SK-N-SH (cell line): ENCODE results near the gene U2AF1L4. TPM values are rescaled to one million over a fixed set of nuclear protein-coding genes. Genes with fewer than 3 reads are reported as not detected.

ENCODE experiments used
- CTCF ChIA-PET: fragments of 300-600, 350-600 bp; formaldehyde crosslinking; extraction: SDS; loops from one replicate; lab custom pipeline; 2021; lab: Yijun Ruan, JAX
- POLR2A ChIA-PET: fragments of 350-600 bp; sonication (Branson Sonifier 250); formaldehyde crosslinking; extraction: SDS; loops from one replicate; lab custom pipeline; 2020; ENCODE audit warnings: antibody characterized with exemption, inconsistent platforms; lab: Yijun Ruan, JAX
- DNase-seq: peaks from one replicate; pipeline ENCODE4 v3.0.0; 2012
- H2AFZ ChIP-seq: fragments of 200-600 bp; sonication (generic); 2 replicates; pipeline ENCODE4 v1.8.1; 2016; ENCODE audit warnings: antibody characterized with exemption, mild to moderate bottlenecking, low read depth
- H3F3A ChIP-seq: fragments of 200-600 bp; sonication (generic); replicated peaks from 2 replicates; pipeline ENCODE3; 2016; ENCODE audit warnings: antibody characterized with exemption, mild to moderate bottlenecking; ENCODE audit not compliant: insufficient read depth
- H3K27ac ChIP-seq, 2 experiments: fragments of 200-500 bp in 1 of 2; fragments of 200-600 bp in 1 of 2; sonication (Bioruptor generic) in 1 of 2; sonication (generic), shearing (Covaris generic) in 1 of 2; 2 replicates each; pipeline versions ENCODE4 v1.5.1 to v1.6.1; 2014 to 2016; ENCODE audit warnings: low read depth in 2 of 2, inconsistent platforms in 1 of 2, low read length in 1 of 2, mild to moderate bottlenecking in 1 of 2, mixed read lengths in 1 of 2
- H3K27me3 ChIP-seq: fragments of 200-600 bp; sonication (generic), shearing (Covaris generic); 2 replicates; pipeline ENCODE4 v1.6.1; 2016; ENCODE audit warnings: mixed run types; ENCODE audit not compliant: insufficient read depth
- H3K36me3 ChIP-seq, 2 experiments: fragments of 200-500 bp in 1 of 2; fragments of 200-600 bp in 1 of 2; sonication (Bioruptor generic) in 1 of 2; sonication (generic) in 1 of 2; replicated peaks in 1 of 2; 2 replicates each; pipeline versions ENCODE3 to v1.5.1; 2014 to 2016; ENCODE audit warnings: low read length in 1 of 2, mild to moderate bottlenecking in 1 of 2; ENCODE audit not compliant: insufficient read depth in 2 of 2, control insufficient read depth in 1 of 2
- H3K4me1 ChIP-seq, 2 experiments: fragments of 200-500 bp in 1 of 2; fragments of 200-600 bp in 1 of 2; sonication (Bioruptor generic) in 1 of 2; sonication (generic), shearing (Covaris generic) in 1 of 2; 2 replicates each; pipeline versions ENCODE4 v1.5.1 to v1.6.1; 2014 to 2016; ENCODE audit warnings: low read depth in 1 of 2, low read length in 1 of 2, mixed run types in 1 of 2; ENCODE audit not compliant: insufficient read depth in 2 of 2, control insufficient read depth in 1 of 2
- H3K4me2 ChIP-seq: fragments of 200-600 bp; sonication (generic), shearing (Covaris generic); 2 replicates; pipeline ENCODE4 v1.6.1; 2017; ENCODE audit warnings: mixed run types
- H3K4me3 ChIP-seq, 2 experiments: fragments of 200-500 bp in 1 of 2; fragments of 200-600 bp in 1 of 2; sonication (Bioruptor generic) in 1 of 2; sonication (generic), shearing (Covaris generic) in 1 of 2; 2 replicates each; pipeline versions ENCODE4 v1.5.1 to v1.8.1; 2014 to 2016; ENCODE audit warnings: low read depth in 2 of 2, inconsistent platforms in 1 of 2, low read length in 1 of 2, mild to moderate bottlenecking in 1 of 2, mixed read lengths in 1 of 2, moderate library complexity in 1 of 2
- H3K79me2 ChIP-seq: fragments of 200-600 bp; sonication (generic); 2 replicates; pipeline ENCODE4 v1.8.1; 2017; ENCODE audit warnings: mild to moderate bottlenecking; ENCODE audit not compliant: insufficient read depth
- H3K9ac ChIP-seq: fragments of 200-600 bp; sonication (generic); 2 replicates; pipeline ENCODE4 v1.6.1; 2017; ENCODE audit warnings: mixed run types
- H3K9me2 ChIP-seq: fragments of 200-600 bp; sonication (generic); 2 replicates; pipeline ENCODE4 v1.6.1; 2017; ENCODE audit warnings: mixed run types
- H3K9me3 ChIP-seq: fragments of 200-600 bp; sonication (generic); 2 replicates; pipeline ENCODE4 v1.6.1; 2017; ENCODE audit warnings: mixed run types, mild to moderate bottlenecking, moderate library complexity
- H4K20me1 ChIP-seq: fragments of 200-600 bp; sonication (generic); 2 replicates; pipeline ENCODE4 v1.6.1; 2017; ENCODE audit warnings: mild to moderate bottlenecking, mixed run types; ENCODE audit not compliant: insufficient read depth
- CHD2 ChIP-seq: fragments of 150-350 bp; IDR thresholded peaks from 2 replicates; pipeline ENCODE4 v1.6.1; 2018; ENCODE audit warnings: low read length; ENCODE audit not compliant: partially characterized antibody
- ELF1 ChIP-seq: IDR thresholded peaks from 2 replicates; pipeline ENCODE4 v1.4.0; 2012
- EP300 ChIP-seq, 2 experiments: IDR thresholded peaks; 2 replicates each; pipeline versions ENCODE4 v1.4.0 to v1.6.1; 2012; ENCODE audit warnings: borderline replicate concordance in 1 of 2, low read depth in 1 of 2, low read length in 1 of 2
- FOSL2 ChIP-seq: IDR thresholded peaks from 2 replicates; pipeline ENCODE4 v1.4.0; 2012; ENCODE audit warnings: low read depth, mild to moderate bottlenecking, moderate library complexity, borderline replicate concordance
- FOXJ3 ChIP-seq: sonication (generic); formaldehyde crosslinking; IDR thresholded peaks from 2 replicates; pipeline ENCODE4 v1.5.1; 2020; ENCODE audit warnings: mild to moderate bottlenecking, missing genetic modification reagents
- FOXM1 ChIP-seq: IDR thresholded peaks from 2 replicates; pipeline ENCODE4 v1.4.0; 2012; ENCODE audit warnings: low read depth, mild to moderate bottlenecking
- GABPA ChIP-seq: IDR thresholded peaks from 2 replicates; pipeline ENCODE4 v1.4.0; 2012; ENCODE audit warnings: low read depth, mild to moderate bottlenecking
- GATA2 ChIP-seq: sonication (generic); formaldehyde crosslinking; IDR thresholded peaks from 2 replicates; pipeline ENCODE4 v1.5.0; 2020; ENCODE audit warnings: mild to moderate bottlenecking, missing genetic modification reagents
- JUND ChIP-seq: IDR thresholded peaks from 2 replicates; pipeline ENCODE4 v1.4.0; 2012
- MEF2A ChIP-seq: IDR thresholded peaks from 2 replicates; pipeline ENCODE4 v1.4.0; 2012; ENCODE audit warnings: low read depth, borderline replicate concordance
- MXI1 ChIP-seq: IDR thresholded peaks from 2 replicates; pipeline ENCODE4 v1.6.1; 2012; ENCODE audit warnings: mild to moderate bottlenecking, low read depth, low read length, improper control_type of control experiment
- NFIC ChIP-seq: IDR thresholded peaks from 2 replicates; pipeline ENCODE4 v1.4.0; 2012; ENCODE audit warnings: borderline replicate concordance
- RAD21 ChIP-seq: IDR thresholded peaks from 2 replicates; pipeline ENCODE4 v1.6.1; 2012; ENCODE audit warnings: mild to moderate bottlenecking, low read length
- RCOR1 ChIP-seq: fragments of 150-350 bp; IDR thresholded peaks from 2 replicates; pipeline ENCODE4 v1.6.1; 2017; ENCODE audit warnings: antibody characterized with exemption, low read length
- RFX5 ChIP-seq: IDR thresholded peaks from 2 replicates; pipeline ENCODE4 v1.6.1; 2012; ENCODE audit warnings: mild to moderate bottlenecking, improper control_type of control experiment, low read length
- SIN3A ChIP-seq: IDR thresholded peaks from 2 replicates; pipeline ENCODE4 v1.6.1; 2012; ENCODE audit warnings: low read depth, mild to moderate bottlenecking, low read length, moderate library complexity, borderline replicate concordance
- SMC3 ChIP-seq: IDR thresholded peaks from 2 replicates; pipeline ENCODE4 v1.6.1; 2012; ENCODE audit warnings: low read depth, low read length, improper control_type of control experiment
- TAF1 ChIP-seq: IDR thresholded peaks from 2 replicates; pipeline ENCODE4 v1.6.1; 2012; ENCODE audit warnings: low read depth, mild to moderate bottlenecking, low read length, moderate library complexity, borderline replicate concordance
- TCF12 ChIP-seq: IDR thresholded peaks from 2 replicates; pipeline ENCODE4 v1.4.0; 2012
- TEAD4 ChIP-seq: IDR thresholded peaks from 2 replicates; pipeline ENCODE4 v1.4.0; 2012; ENCODE audit warnings: mild to moderate bottlenecking, borderline replicate concordance; ENCODE audit not compliant: insufficient read depth
- YY1 ChIP-seq: IDR thresholded peaks from 2 replicates; pipeline ENCODE4 v1.4.0; 2012; ENCODE audit warnings: low read depth, mild to moderate bottlenecking
- WGBS: methylation state at CpG from one replicate; pipeline ENCODE4 v1.1.6; 2017; ENCODE audit warnings: low lambda C conversion rate; 5-methylcytosine and 5-hydroxymethylcytosine counted together
- polyA plus RNA-seq, 3 experiments: library from polyadenylated mRNA; depleted of rRNA; stranded (reverse); fragments of >200 nt; gene quantifications; 2 replicates each; pipeline ENCODE4 v1.2.3, GENCODE V29; 2012
- TF ChIP-seq, protein P1 (sequence below): IDR thresholded peaks from 2 replicates; pipeline ENCODE4 v1.4.0; 2012; ENCODE audit warnings: low read depth
- TF ChIP-seq, protein P2 (sequence below): fragments of 150-350 bp; IDR thresholded peaks from 2 replicates; pipeline ENCODE4 v1.6.1; 2017; ENCODE audit warnings: antibody characterized with exemption, low read length, low read depth, borderline replicate concordance
- TF ChIP-seq, protein P3 (sequence below): fragments of 200-600 bp; sonication (generic); IDR thresholded peaks from 2 replicates; pipeline ENCODE4 v1.6.1; 2017; ENCODE audit warnings: antibody characterized with exemption, mild to moderate bottlenecking, moderate library complexity
- TF ChIP-seq, protein P4 (sequence below): IDR thresholded peaks from 2 replicates; pipeline ENCODE4 v1.4.0; 2012; ENCODE audit warnings: low read depth, borderline replicate concordance

The U2AF1L4 gene
- polyA plus RNA-seq, 1 of the 3 experiments (the other 2 are of a cell fraction) = 25.9 TPM

DNA sequence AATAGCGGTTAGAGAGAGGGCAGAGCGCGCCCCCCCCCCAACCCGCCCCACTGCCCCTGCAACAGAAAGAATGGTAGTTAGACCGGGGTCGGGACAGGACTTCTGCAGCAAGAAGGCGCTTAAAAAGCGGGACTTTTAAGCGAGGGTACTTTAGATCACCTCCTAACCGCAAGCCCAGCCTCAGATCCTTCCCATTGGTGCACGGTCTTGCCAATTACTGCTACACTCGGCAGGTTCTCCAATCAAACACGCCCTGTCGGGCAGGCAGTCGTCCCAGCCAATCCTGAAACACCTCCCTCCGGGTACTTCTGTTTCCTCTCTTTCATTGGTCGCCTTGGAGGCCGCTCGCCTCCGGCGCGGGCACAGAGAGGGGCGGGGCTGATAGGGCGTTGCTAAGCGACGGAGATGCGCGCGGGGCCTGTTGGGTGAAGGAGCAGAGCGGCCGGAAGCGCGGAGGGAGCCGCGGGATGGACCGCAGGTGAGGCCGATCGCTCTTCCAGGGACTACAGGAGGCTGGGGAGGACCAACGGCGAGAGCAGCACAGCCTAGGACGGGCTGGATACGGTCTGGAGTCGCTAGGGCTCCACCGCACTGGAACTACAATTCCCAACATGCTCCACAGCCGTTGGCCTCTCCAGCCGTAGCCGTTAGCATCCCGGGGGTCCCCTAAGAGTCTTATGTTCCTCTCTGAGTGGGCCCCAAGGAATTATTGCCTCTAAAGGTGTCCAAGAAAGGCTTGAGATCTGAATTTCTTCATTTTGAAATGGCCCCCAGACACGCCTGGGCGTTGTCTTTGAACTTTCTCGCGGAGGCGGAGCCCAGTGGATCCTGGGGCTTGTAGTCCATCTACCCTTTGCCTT lies 12.8 kb upstream of the U2AF1L4 start, which contains the start of gene PROSER3 (continued):
- TF ChIP-seq MXI1 (peak; percentile 67; the same call in 1 of the 2 replicates), TEAD4 (no peak), GABPA (peak; percentile 59), FOXM1 (peak; percentile 68; the same call in 1 of the 2 replicates), MEF2A (no peak), EP300 (IDR thresholded peaks at IDR 0.05; ENCODE audit: borderline replicate concordance in 1 of 2, low read depth in 1 of 2, low read length in 1 of 2) (no peak), TAF1 (peak; percentile 41; the same call in 1 of the 2 replicates), JUND (no peak), GATA2 (no peak), YY1 (peak; percentile 80), ELF1 (peak; percentile 64; the same call in 1 of the 2 replicates), RCOR1 (no peak; the same call in 1 of the 2 replicates), FOXJ3 (CRISPR knock-in tag) (no peak), NFIC (no peak)
- TF ChIP-seq, protein P1, sequence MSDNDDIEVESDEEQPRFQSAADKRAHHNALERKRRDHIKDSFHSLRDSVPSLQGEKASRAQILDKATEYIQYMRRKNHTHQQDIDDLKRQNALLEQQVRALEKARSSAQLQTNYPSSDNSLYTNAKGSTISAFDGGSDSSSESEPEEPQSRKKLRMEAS = 0 out of 2 replicates have a peak, but pooled peaks have one; percentile 9

DNA sequence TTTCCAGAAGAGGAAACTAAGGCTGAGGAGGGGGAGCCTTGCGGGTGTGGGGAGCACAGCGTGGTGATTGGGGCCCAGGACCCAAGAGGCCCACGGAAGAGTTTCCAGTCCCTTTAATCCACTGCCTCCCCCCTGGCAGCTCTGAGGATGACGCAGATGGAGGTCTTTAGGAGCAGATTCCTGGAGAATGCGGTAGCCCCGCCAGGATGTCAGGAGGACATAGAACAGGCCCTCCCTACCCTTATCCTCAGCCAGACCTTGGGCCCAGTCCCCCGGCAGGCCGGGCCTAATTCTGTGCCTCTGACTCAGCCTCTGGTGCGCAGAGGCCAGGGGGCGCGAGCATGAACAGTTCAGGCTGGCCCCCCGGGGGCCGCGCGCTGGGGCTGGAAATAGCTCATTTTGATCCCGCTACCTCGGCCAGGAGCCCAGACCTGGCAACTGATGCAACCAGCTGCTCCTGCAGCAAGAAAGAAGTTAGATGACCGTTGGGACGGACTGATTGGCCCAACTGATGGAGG lies 12.1 kb upstream of the U2AF1L4 start:
- peaks cover 4% of the 10 kb centered on the region for H4K20me1 ChIP-seq
- peak; percentile 70 for DNase-seq
- H3K27me3 ChIP-seq = no peaks in the 10 kb centered on the region
- peaks cover 10% of the 10 kb centered on the region for H3F3A ChIP-seq
- H3K79me2 ChIP-seq = peaks cover 27% of the 10 kb centered on the region
- H3K36me3 ChIP-seq = peaks cover 22 to 28% of the 10 kb centered on the region in 2 experiments
- ChIA-PET POLR2A (interaction anchor here (0.8 to 1.7 kb wide), 5 partner anchors 9 to 112 kb away, joined by 3 to 11 read pairs (median 4); partner anchors contain the start of genes LIN37 and U2AF1L4), CTCF (interaction anchor here (1.5 kb wide), 1 partner anchor 12 kb away, joined by 5 read pairs; the partner anchor contains the start of genes PSENEN and U2AF1L4)
- H3K4me3 ChIP-seq = peak overlapping the region; percentile 87 to 99
- peak overlapping the region; percentile 93 to 98 for H3K27ac ChIP-seq
- no peaks in the 10 kb centered on the region for H3K9me3 ChIP-seq
- H3K9ac ChIP-seq = peak overlapping the region; percentile 100
- H3K9me2 ChIP-seq = no peaks in the 10 kb centered on the region
- H2AFZ ChIP-seq = peak overlapping the region; percentile 63; the same call in 1 of the 2 replicates
- WGBS = 25% methylated on average over 17 of the region's 19 CpGs
- peaks cover 7 to 19% of the 10 kb centered on the region in 2 experiments; a peak in 3 of 4 replicates for H3K4me1 ChIP-seq
- H3K4me2 ChIP-seq = peak overlapping the region; percentile 95
- peak; percentile 69; the same call in 1 of the 2 replicates for TF ChIP-seq TEAD4
- TF ChIP-seq, protein P2, sequence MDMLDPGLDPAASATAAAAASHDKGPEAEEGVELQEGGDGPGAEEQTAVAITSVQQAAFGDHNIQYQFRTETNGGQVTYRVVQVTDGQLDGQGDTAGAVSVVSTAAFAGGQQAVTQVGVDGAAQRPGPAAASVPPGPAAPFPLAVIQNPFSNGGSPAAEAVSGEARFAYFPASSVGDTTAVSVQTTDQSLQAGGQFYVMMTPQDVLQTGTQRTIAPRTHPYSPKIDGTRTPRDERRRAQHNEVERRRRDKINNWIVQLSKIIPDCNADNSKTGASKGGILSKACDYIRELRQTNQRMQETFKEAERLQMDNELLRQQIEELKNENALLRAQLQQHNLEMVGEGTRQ = no peak
- TF ChIP-seq TCF12 = peak; percentile 94
- TF ChIP-seq SIN3A = peak; percentile 71; the same call in 1 of the 2 replicates
- TF ChIP-seq, protein P3, sequence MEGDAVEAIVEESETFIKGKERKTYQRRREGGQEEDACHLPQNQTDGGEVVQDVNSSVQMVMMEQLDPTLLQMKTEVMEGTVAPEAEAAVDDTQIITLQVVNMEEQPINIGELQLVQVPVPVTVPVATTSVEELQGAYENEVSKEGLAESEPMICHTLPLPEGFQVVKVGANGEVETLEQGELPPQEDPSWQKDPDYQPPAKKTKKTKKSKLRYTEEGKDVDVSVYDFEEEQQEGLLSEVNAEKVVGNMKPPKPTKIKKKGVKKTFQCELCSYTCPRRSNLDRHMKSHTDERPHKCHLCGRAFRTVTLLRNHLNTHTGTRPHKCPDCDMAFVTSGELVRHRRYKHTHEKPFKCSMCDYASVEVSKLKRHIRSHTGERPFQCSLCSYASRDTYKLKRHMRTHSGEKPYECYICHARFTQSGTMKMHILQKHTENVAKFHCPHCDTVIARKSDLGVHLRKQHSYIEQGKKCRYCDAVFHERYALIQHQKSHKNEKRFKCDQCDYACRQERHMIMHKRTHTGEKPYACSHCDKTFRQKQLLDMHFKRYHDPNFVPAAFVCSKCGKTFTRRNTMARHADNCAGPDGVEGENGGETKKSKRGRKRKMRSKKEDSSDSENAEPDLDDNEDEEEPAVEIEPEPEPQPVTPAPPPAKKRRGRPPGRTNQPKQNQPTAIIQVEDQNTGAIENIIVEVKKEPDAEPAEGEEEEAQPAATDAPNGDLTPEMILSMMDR = peak; percentile 16; the same call in 1 of the 2 replicates
- no peak for TF ChIP-seq TAF1
- TF ChIP-seq RCOR1 = no peak
- TF ChIP-seq EP300 (IDR thresholded peaks at IDR 0.05; ENCODE audit: borderline replicate concordance in 1 of 2, low read depth in 1 of 2, low read length in 1 of 2) = no peak; a peak in 1 of 4 replicates
- TF ChIP-seq FOXM1 = no peak
- peak; percentile 54; the same call in 1 of the 2 replicates for TF ChIP-seq JUND
- TF ChIP-seq FOXJ3 (CRISPR knock-in tag) = no peak
- TF ChIP-seq, protein P4, sequence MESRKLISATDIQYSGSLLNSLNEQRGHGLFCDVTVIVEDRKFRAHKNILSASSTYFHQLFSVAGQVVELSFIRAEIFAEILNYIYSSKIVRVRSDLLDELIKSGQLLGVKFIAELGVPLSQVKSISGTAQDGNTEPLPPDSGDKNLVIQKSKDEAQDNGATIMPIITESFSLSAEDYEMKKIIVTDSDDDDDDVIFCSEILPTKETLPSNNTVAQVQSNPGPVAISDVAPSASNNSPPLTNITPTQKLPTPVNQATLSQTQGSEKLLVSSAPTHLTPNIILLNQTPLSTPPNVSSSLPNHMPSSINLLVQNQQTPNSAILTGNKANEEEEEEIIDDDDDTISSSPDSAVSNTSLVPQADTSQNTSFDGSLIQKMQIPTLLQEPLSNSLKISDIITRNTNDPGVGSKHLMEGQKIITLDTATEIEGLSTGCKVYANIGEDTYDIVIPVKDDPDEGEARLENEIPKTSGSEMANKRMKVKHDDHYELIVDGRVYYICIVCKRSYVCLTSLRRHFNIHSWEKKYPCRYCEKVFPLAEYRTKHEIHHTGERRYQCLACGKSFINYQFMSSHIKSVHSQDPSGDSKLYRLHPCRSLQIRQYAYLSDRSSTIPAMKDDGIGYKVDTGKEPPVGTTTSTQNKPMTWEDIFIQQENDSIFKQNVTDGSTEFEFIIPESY = no peak
- TF ChIP-seq YY1 = 0 out of 2 replicates have a peak, but pooled peaks have one; percentile 46
- TF ChIP-seq CHD2 = no peak
- TF ChIP-seq MXI1 = no peak
- no peak for TF ChIP-seq SMC3
- no peak for TF ChIP-seq RFX5
- TF ChIP-seq FOSL2 = peak; percentile 70
- TF ChIP-seq RAD21 = no peak
